OCI-LY3 (cell line): Measurements from ENCODE around the gene MTHFD1L.

Source experiments
- EZH2phosphoT487 ChIP-seq: fragments of 200-600 bp; shearing (Covaris generic); IDR thresholded peaks from 2 replicates; pipeline ENCODE4 v1.6.1; 2018; ENCODE audit warnings: antibody characterized with exemption, mixed run types, low read depth
- TF ChIP-seq, protein P1 (sequence below): fragments of 200-600, 300-600 bp; sonication (generic); IDR thresholded peaks from 2 replicates; pipeline ENCODE4 v1.5.1; 2014; ENCODE audit warnings: antibody characterized with exemption, low read length, low read depth

DNA sequence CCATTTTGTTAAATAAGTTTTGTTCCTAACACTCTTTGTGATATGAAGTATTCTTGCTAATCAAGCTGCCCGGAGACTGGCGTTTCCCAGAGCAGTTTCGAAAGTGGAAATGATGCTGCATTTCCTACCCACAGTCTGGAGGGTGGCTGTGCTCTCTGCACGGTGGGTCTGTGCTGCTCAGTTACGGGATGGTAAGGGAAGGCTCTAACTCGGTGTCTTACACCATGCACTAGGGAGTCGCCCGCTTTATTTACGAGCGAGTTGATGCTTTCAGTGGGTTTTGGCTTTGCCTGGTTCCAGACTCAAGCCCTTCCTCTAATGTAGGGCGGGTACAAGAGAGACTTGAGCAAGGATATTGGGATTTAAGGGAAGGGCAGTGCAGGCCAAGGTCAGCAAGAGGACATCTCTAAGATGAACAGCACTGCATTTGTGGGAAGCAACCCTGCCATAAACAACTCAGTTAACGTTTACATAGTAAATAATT, 194.2 kb downstream of the MTHFD1L start:
- TF ChIP-seq, protein P1, sequence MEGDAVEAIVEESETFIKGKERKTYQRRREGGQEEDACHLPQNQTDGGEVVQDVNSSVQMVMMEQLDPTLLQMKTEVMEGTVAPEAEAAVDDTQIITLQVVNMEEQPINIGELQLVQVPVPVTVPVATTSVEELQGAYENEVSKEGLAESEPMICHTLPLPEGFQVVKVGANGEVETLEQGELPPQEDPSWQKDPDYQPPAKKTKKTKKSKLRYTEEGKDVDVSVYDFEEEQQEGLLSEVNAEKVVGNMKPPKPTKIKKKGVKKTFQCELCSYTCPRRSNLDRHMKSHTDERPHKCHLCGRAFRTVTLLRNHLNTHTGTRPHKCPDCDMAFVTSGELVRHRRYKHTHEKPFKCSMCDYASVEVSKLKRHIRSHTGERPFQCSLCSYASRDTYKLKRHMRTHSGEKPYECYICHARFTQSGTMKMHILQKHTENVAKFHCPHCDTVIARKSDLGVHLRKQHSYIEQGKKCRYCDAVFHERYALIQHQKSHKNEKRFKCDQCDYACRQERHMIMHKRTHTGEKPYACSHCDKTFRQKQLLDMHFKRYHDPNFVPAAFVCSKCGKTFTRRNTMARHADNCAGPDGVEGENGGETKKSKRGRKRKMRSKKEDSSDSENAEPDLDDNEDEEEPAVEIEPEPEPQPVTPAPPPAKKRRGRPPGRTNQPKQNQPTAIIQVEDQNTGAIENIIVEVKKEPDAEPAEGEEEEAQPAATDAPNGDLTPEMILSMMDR, result no peak
- no peak for TF ChIP-seq EZH2phosphoT487
